Raji (cell line): ENCODE measurements around the gene SWAP70.

Experiments used
- POLR2A ChIP-seq: IDR thresholded peaks from 2 replicates; pipeline ENCODE4 v1.6.1; 2011; ENCODE audit warnings: low read depth, low read length, control low read depth; ENCODE audit not compliant: insufficient read depth

SWAP70 gene

DNA sequence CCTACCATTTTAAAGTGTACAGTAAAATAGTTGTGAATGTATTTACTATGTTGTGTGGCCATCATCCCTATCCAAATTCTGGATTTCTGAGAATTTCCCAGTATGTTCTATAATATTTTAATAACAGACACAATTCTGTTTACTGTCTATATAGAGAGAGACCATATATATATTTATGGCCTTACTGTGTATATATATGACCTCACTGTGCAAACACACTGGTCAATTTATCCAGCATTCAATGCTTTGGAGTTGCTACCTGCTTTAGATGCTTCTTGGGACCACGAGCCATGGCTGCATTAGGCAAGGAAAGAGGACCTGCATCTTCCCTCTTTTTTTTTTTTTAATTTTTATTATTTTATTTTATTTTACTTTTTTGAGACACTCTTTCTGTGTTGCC is 40.2 kb downstream of the SWAP70 start:
- no peak for TF ChIP-seq POLR2A

DNA sequence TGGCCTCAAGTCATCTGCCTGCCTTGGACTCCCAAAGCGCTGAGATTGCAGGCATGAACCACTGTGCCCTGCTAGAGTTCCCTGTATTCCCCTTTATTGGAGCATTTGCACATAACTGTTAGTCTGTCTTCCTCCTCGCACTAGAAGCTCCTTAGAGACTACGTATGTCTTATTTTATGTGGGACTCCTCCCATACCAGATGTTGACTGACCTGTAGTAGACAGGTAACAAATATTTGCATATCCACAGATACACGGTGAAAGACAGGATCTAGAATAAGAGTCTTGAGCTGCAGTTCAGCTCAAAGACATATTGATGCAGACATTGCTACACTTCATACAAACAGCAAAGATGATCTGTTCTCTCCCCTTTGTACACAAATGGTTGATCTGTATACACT is 40.7 kb downstream of the SWAP70 start:
- TF ChIP-seq POLR2A, result no peak

DNA sequence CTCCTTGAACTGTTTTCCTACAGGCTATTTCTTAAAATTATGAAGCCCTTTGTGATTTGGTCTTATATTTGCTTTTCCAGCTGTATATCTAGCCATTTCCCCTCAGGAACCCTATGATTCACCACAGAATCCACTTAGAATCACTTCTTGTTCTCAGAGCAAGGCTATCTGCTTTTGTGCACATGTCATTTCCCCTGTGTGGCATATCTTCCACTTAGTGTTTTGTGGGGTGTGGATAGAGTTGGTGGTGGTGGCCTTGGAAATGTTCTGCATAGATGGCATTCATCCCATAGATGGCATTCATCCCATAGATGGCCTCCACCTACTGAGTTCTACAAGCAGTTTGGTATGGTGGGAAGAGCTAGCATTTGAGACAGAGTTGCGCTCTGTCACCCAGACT is 44.7 kb downstream of the SWAP70 start:
- no peak for TF ChIP-seq POLR2A

GRCh38 chr11:9710223-9710622 is 46.3 kb downstream of the SWAP70 start:
- TF ChIP-seq POLR2A, result no peak

GRCh38 chr11:9710852-9711251 is 47.0 kb downstream of the SWAP70 start:
- TF ChIP-seq POLR2A, result no peak

GRCh38 chr11:9711454-9712307 is 47.8 kb downstream of the SWAP70 start:
- no peak for TF ChIP-seq POLR2A

DNA sequence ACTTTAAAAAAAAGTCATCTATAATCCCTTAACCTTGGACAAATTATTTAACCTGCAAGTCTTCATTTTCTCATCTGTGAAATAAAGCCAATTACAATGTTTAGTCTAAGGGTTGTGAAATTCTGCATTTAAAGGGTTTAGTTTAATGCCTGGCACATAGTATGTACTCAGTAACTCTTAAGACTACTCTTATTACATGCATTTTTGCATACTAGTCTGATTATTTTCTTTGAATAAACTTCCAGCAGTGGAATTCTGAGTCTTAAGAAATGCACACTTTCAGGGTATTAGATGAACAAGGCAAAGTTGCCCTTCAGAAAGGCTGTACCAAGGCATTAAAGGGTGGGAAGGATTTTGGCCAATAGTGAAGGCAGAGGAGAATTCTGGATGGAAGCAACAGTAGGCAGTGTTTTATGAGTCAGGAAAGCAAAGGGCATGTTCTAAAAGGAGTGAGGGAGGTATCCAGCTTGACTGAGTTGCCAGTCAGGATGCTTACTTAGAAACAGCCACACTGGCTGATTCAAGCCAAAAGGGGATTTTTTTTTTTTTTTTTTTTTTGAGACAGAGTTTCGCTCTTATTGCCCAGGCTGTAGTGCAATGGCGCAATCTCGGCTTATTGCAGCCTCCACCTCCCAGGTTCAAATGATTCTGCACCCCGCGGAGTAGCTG is 50.5 kb downstream of the SWAP70 start:
- TF ChIP-seq POLR2A, result no peak

DNA sequence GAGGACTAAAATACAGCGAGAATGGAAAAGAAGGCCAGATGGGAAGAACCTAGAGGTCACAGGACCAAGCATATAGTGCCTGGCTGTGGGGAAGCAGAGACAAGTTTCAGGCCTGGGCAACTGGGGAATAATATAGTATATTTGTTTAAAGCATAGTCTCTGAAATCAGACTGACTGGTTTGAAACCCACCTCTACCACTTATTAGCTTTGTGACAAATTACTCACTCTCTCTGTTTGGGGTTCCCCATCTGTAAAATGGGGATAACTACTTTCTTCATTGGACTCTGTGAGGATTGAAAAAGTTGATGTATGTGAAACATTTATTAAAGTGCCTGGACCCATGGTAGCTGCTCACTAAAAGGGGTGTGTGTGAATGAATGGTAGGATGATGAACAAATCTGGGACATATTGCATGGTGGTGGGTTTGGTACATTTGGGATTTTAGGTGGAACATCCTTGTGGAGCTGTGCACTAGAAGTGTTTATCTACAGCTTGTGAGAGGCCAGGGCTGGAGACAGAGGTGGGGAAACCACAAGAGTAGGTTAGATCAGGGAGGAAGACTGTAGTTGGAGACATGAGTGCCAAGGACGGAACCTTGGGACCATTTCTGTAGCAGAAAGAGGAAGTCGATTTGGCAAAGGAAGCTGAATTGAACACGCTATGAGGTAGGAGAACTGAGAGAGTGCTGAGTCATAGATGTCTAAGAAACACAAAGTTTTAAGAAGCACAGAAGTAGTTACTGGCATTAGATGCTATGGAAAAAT is 52.6 kb downstream of the SWAP70 start:
- no peak for TF ChIP-seq POLR2A

GRCh38 chr11:9717040-9717357 is 53.1 kb downstream of the SWAP70 start:
- TF ChIP-seq POLR2A, result no peak

DNA sequence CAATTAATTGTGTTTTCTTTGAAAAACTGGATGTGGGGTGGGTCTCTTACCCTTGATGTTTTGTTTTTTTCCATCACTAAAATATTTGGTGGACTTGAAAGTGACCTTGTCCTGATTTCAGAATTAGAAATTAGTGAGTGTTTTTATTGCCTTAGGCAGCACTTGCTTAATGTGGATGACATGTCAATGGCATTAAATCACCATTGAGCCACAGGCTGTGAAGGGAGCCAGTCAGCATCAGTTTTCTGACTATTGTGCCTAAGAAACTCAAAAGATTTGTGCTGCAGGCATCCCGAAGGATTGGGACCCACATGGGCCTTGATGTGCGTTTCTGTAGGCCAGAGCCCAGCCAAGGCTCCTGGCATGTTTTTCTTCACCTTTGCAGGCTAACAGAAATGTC is 53.8 kb downstream of the SWAP70 start:
- TF ChIP-seq POLR2A, result no peak

- no peak for TF ChIP-seq POLR2A
These were observed 54.3 kb downstream of the SWAP70 start for GRCh38 chr11:9718147-9718546.

DNA sequence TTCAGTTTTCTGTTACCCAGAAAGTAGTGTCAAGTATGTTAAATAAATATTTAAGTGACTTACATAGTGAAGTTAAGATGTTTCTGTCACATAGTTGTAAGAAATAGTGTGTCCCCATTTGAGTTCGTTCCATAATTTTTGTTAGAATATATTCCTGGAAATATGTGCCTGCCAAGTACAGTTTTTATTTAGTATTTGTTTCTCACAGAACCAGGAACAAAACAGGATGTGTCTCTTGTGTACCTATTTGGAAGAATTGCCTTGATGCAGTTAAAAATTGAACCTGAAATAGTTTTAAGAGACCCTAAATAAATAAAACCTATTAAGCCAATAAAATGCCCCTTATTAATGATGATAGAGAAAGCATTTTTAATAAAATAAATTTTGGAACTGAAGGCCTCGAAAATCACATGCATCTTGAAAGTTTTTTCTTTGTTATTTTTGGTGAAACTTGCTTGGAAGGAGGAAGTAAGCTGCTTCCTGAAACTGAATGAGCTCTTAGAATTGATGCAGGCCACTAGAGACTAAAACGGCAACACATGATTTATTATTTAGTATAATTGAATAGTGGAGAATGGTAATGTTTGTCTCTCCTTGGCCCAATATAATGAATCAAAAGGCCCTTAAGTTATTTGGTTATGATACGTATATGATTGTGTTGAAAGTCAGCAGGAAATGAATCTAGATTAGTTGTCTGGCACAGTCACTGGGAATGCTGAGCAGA is 55.9 kb downstream of the SWAP70 start:
- no peak for TF ChIP-seq POLR2A

DNA sequence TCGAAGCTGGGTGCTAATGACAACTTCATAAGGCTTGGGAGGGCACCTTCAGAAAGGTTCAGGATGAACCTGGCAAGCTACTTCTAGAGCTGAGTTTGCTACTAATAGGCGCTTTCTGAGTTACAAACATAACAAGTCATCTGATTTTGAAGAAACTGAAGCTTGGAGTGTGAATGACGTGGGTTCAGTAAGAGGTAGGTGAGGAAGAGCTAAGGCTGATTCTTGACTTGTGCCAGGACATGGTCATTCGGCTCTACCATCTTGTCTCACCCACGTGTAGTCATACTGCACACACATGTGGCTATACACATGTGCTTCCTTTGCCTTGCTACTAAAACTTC is 56.4 kb downstream of the SWAP70 start:
- no peak for TF ChIP-seq POLR2A

DNA sequence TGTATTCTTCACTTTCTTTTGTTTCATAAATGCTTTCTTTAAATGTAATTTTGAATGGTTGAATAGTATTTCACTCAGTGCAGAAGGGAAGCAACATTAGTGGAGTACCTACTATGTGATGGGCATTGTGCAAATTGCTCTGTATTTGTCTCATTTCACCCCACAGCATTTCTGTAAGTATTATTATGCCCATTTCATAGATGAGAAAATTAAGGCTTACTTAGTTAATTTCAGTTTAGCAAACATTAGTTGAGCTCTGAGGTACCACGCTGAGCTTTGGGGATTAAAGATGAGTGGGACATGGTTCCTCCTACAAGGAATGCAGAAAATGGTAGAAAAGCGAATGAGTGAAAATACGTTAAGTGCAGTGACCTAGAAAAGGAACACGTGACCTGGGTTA is 58.1 kb downstream of the SWAP70 start:
- no peak for TF ChIP-seq POLR2A

DNA sequence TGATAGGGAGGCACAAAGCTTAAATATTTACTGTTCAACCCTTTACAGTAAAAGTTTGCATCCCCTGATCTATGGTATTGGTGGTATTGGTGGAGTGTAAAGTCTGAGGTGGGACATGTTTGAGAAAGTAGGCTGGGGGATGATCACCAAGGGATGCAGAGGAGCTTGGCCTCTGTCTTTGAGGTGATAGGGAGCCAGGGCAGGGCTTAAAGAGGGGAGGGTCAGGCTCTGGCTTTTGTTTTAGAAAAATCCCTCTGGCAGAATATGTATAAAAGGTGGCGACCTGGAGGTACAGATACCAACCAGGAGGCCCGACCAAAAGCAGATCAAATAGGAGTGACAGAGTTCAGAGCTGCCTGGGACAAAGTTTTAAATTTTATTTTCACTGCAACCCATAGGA is 59.0 kb downstream of the SWAP70 start:
- no peak for TF ChIP-seq POLR2A
